ENCODE measurements around the gene ASXL2.
A peak's percentile ranks its signal among the peaks of the same experiment; 100 is the strongest.

The ASXL2 gene

DNA sequence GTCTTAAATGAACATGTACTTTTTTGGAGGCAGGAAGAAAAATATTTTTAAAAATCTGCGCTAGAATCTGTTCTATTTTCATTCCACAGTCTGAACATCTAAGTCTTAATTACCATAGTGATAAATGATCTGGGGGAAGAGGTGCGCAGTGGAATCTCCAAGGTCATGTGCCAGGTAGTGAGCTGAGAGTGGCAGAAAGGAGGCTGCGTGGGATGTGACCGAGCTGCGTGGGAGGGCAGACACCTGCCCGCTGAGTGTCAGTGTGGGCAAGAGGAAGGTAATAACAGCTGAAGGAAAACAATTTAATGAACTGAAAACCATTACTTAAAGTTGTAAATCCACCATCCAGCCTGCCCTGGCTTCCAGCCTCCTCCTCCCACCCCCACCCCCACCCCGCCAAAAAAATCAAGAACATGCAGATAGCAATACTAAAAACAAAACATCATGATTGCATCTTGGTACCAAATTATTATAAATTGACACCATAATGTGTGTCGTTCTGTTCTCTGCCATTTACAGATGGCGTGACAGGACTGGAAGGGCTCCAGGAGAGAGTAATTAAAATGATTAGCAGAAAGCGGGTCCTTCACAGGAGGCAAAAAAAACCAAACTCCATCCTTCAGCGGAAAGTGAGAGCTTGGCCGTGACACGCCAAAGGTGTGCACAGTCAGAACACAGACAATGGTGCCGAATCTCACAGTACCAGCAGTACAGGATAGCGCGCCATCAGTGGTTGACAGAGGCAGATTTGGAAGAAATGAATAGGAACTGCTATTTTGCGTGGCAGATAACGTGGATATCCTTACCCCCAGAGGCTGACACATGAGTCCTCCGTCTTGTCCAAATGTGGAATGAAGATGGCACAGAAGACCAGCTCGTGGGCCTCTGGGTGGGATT, 193.5 kb downstream of the ASXL2 start:
- peak in 1 of 2 experiments; percentile 65 for DNase-seq
